Ectodermal cell (in vitro differentiated cells): Measurements from ENCODE around the gene FRMD4B.

Experiments used
- H3K27ac ChIP-seq: 2 replicates; pipeline ENCODE4 v1.7.0; 2013; ENCODE audit warnings: mild to moderate bottlenecking, low read depth, low read length; ENCODE audit not compliant: insufficient read depth, poor library complexity, severe bottlenecking
- H3K27me3 ChIP-seq: 2 replicates; pipeline ENCODE4 v1.7.0; 2013; ENCODE audit warnings: mild to moderate bottlenecking, low read length; ENCODE audit not compliant: insufficient read depth, control insufficient read depth, poor library complexity, severe bottlenecking
- H3K36me3 ChIP-seq: one replicate; pipeline ENCODE4 v1.7.0; 2013; ENCODE audit warnings: low read length; ENCODE audit not compliant: control insufficient read depth, insufficient read depth
- H3K4me1 ChIP-seq: one replicate; pipeline ENCODE4 v1.7.0; 2013; ENCODE audit warnings: low read length; ENCODE audit not compliant: control insufficient read depth, insufficient read depth
- H3K4me3 ChIP-seq: 2 replicates; pipeline ENCODE4 v1.7.0; 2013; ENCODE audit warnings: low read depth, low read length, control low read depth; ENCODE audit not compliant: insufficient read depth
- H3K9me3 ChIP-seq: 2 replicates; pipeline ENCODE4 v1.7.0; 2013; ENCODE audit warnings: mild to moderate bottlenecking, low read length, moderate library complexity; ENCODE audit not compliant: control insufficient read depth
- WGBS, 2 experiments: methylation state at CpG; one replicate each; pipeline ENCODE4 v1.1.7; 2013; ENCODE audit warnings: missing lambda C conversion rate in 2 of 2; 5-methylcytosine and 5-hydroxymethylcytosine counted together

Gene FRMD4B

GRCh38 chr3:69420781-69421520, 35.1 kb upstream of the FRMD4B start:
- H3K4me3 ChIP-seq, result no peak overlapping the region
- WGBS, 2 experiments, result 88 to 92% methylated on average over 4 to 5 of the region's 5 CpGs

GRCh38 chr3:69419276-69419675, 33.4 kb upstream of the FRMD4B start:
- Histone ChIP-seq H3K27me3 (no peaks in the 10 kb centered on the region), H3K27ac (no peak overlapping the region), H3K4me3 (no peak overlapping the region), H3K9me3 (no peaks in the 10 kb centered on the region), H3K4me1 (no peaks in the 10 kb centered on the region), H3K36me3 (no peaks in the 10 kb centered on the region)
- WGBS, 2 experiments, result 90 to 93% methylated on average over 3 of the region's 3 CpGs

More at GRCh38 chr3:69420781-69421520, 35.1 kb upstream of the FRMD4B start:
- no peaks in the 10 kb centered on the region for H3K9me3 ChIP-seq
- no peak overlapping the region for H3K27ac ChIP-seq
- no peaks in the 10 kb centered on the region for H3K4me1 ChIP-seq
- H3K36me3 ChIP-seq, result no peaks in the 10 kb centered on the region
- H3K27me3 ChIP-seq, result no peaks in the 10 kb centered on the region

- WGBS, 2 experiments, result 90 to 96% methylated on average over 5 of the region's 5 CpGs
- Histone ChIP-seq H3K4me3 (no peak overlapping the region), H3K27me3 (no peaks in the 10 kb centered on the region), H3K4me1 (no peaks in the 10 kb centered on the region), H3K9me3 (no peaks in the 10 kb centered on the region), H3K27ac (no peak overlapping the region), H3K36me3 (no peaks in the 10 kb centered on the region)
These were observed 31.7 kb upstream of the FRMD4B start for GRCh38 chr3:69417541-69418078.

- H3K27ac ChIP-seq, result no peak overlapping the region
- WGBS, 2 experiments, result 90 to 94% methylated on average over 7 to 9 of the region's 9 CpGs
These were observed 27.8 kb upstream of the FRMD4B start for GRCh38 chr3:69413551-69414207.

GRCh38 chr3:69411346-69411745, 25.5 kb upstream of the FRMD4B start:
- H3K4me3 ChIP-seq, result no peak overlapping the region
- H3K27ac ChIP-seq, result no peak overlapping the region
- no peaks in the 10 kb centered on the region for H3K36me3 ChIP-seq
- no peaks in the 10 kb centered on the region for H3K9me3 ChIP-seq
- H3K27me3 ChIP-seq, result no peaks in the 10 kb centered on the region
- WGBS, 2 experiments, result 98 to 100% methylated on average over 1 to 3 of the region's 3 CpGs
- H3K4me1 ChIP-seq, result no peaks in the 10 kb centered on the region

More at GRCh38 chr3:69413551-69414207, 27.8 kb upstream of the FRMD4B start:
- Histone ChIP-seq H3K4me1 (no peaks in the 10 kb centered on the region), H3K9me3 (no peaks in the 10 kb centered on the region), H3K27me3 (no peaks in the 10 kb centered on the region), H3K4me3 (no peak overlapping the region), H3K36me3 (no peaks in the 10 kb centered on the region)

- Histone ChIP-seq H3K36me3 (no peaks in the 10 kb centered on the region), H3K9me3 (no peaks in the 10 kb centered on the region), H3K4me1 (no peaks in the 10 kb centered on the region), H3K4me3 (no peak overlapping the region), H3K27me3 (no peaks in the 10 kb centered on the region), H3K27ac (no peak overlapping the region)
- WGBS, 2 experiments, result 66 to 67% methylated on average over 7 of the region's 8 CpGs
These were observed 24.4 kb upstream of the FRMD4B start for GRCh38 chr3:69410301-69410700.

GRCh38 chr3:69409831-69410230, 23.9 kb upstream of the FRMD4B start:
- Histone ChIP-seq H3K27me3 (no peaks in the 10 kb centered on the region), H3K9me3 (no peaks in the 10 kb centered on the region), H3K36me3 (no peaks in the 10 kb centered on the region), H3K4me3 (no peak overlapping the region), H3K4me1 (no peaks in the 10 kb centered on the region), H3K27ac (no peak overlapping the region)
- 88 to 98% methylated on average over 1 of the region's 1 CpG for WGBS, 2 experiments

GRCh38 chr3:69409011-69409410, 23.1 kb upstream of the FRMD4B start:
- Histone ChIP-seq H3K27me3 (no peaks in the 10 kb centered on the region), H3K4me3 (no peak overlapping the region), H3K4me1 (no peaks in the 10 kb centered on the region), H3K36me3 (no peaks in the 10 kb centered on the region), H3K9me3 (no peaks in the 10 kb centered on the region), H3K27ac (no peak overlapping the region)
- 94 to 99% methylated on average over 4 of the region's 4 CpGs for WGBS, 2 experiments

GRCh38 chr3:69408542-69408941, 22.7 kb upstream of the FRMD4B start:
- Histone ChIP-seq H3K9me3 (no peaks in the 10 kb centered on the region), H3K27ac (no peak overlapping the region), H3K4me3 (no peak overlapping the region), H3K4me1 (no peaks in the 10 kb centered on the region), H3K36me3 (no peaks in the 10 kb centered on the region), H3K27me3 (no peaks in the 10 kb centered on the region)
- WGBS, 2 experiments, result 81 to 82% methylated on average over 5 of the region's 5 CpGs

- 90 to 97% methylated on average over 7 of the region's 7 CpGs for WGBS, 2 experiments
- H3K4me3 ChIP-seq, result no peak overlapping the region
- no peaks in the 10 kb centered on the region for H3K9me3 ChIP-seq
- no peaks in the 10 kb centered on the region for H3K4me1 ChIP-seq
- H3K27me3 ChIP-seq, result no peaks in the 10 kb centered on the region
- H3K27ac ChIP-seq, result no peak overlapping the region
- no peaks in the 10 kb centered on the region for H3K36me3 ChIP-seq
These were observed 22.0 kb upstream of the FRMD4B start for GRCh38 chr3:69407908-69408307.
